ENCODE results near the gene DAAM1. TPM values are rescaled to one million over a fixed set of nuclear protein-coding genes. Genes with fewer than 3 reads are reported as not detected.

DAAM1 gene
- polyA plus RNA-seq, 3 donors: 10.1 to 20.2 (median 18.4) TPM

GRCh38 chr14:59210621-59211020 is 22.2 kb downstream of the DAAM1 start:
- no peak overlapping the region for H3K27ac ChIP-seq (ENCODE audit: low read depth, low read length)

- H3K27ac ChIP-seq (ENCODE audit: low read depth, low read length): no peak overlapping the region
- WGBS, 3 donors: 70 to 89% (median 86%) methylated on average over 7 of the region's 7 CpGs
These were observed 25.2 kb downstream of the DAAM1 start for GRCh38 chr14:59213368-59214315.

- no peak overlapping the region for H3K27ac ChIP-seq (ENCODE audit: low read depth, low read length)
- WGBS, 3 donors: 84 to 92% (median 92%) methylated on average over 3 of the region's 3 CpGs
These were observed 26.3 kb downstream of the DAAM1 start for GRCh38 chr14:59214702-59215302.

GRCh38 chr14:59215322-59215721 is 26.9 kb downstream of the DAAM1 start:
- H3K27ac ChIP-seq (ENCODE audit: low read depth, low read length): no peak overlapping the region
- WGBS, 3 donors: 6 to 47% (median 33%) methylated on average over 7 of the region's 7 CpGs

- WGBS, 3 donors: 51 to 94% (median 88%) methylated on average over 4 of the region's 4 CpGs
- no peak overlapping the region for H3K27ac ChIP-seq (ENCODE audit: low read depth, low read length)
These were observed 27.3 kb downstream of the DAAM1 start for GRCh38 chr14:59215757-59216156.

GRCh38 chr14:59217011-59217410 is 28.5 kb downstream of the DAAM1 start:
- no peak overlapping the region for H3K27ac ChIP-seq (ENCODE audit: low read depth, low read length)
- WGBS, 3 donors: 64 to 71% (median 68%) methylated on average over 1 of the region's 1 CpG

- H3K27ac ChIP-seq (ENCODE audit: low read depth, low read length): no peak overlapping the region
- WGBS, 3 donors: 85 to 97% (median 86%) methylated on average over 2 of the region's 2 CpGs
These were observed 33.1 kb downstream of the DAAM1 start for GRCh38 chr14:59221568-59221967.

GRCh38 chr14:59224341-59224740 is 35.9 kb downstream of the DAAM1 start:
- no peak overlapping the region for H3K27ac ChIP-seq (ENCODE audit: low read depth, low read length)
- whole genome bisulfite sequencing, 3 donors: 84 to 92% (median 92%) methylated on average over 3 of the region's 3 CpGs

- WGBS, 3 donors: 88 to 96% (median 96%) methylated on average over 2 of the region's 2 CpGs
- H3K27ac ChIP-seq (ENCODE audit: low read depth, low read length): no peak overlapping the region
These were observed 36.8 kb downstream of the DAAM1 start for GRCh38 chr14:59225281-59225680.

- WGBS, 3 donors: 51 to 85% (median 58%) methylated on average over 3 of the region's 3 CpGs
- H3K27ac ChIP-seq (ENCODE audit: low read depth, low read length): no peak overlapping the region
These were observed 40.0 kb downstream of the DAAM1 start for GRCh38 chr14:59228421-59228820.

- 81 to 86% (median 81%) methylated on average over 3 of the region's 3 CpGs for WGBS, 3 donors
- H3K27ac ChIP-seq (ENCODE audit: low read depth, low read length): no peak overlapping the region
These were observed 41.4 kb downstream of the DAAM1 start for GRCh38 chr14:59229653-59230406.

GRCh38 chr14:59236195-59236594 is 47.7 kb downstream of the DAAM1 start:
- no peak overlapping the region for H3K27ac ChIP-seq (ENCODE audit: low read depth, low read length)
- WGBS, 3 donors: 77 to 91% (median 82%) methylated on average over 4 of the region's 4 CpGs

GRCh38 chr14:59238216-59238615 is 49.7 kb downstream of the DAAM1 start:
- no peak overlapping the region for H3K27ac ChIP-seq (ENCODE audit: low read depth, low read length)
- WGBS, 3 donors: 69 to 82% (median 78%) methylated on average over 5 of the region's 5 CpGs

- H3K27ac ChIP-seq (ENCODE audit: low read depth, low read length): no peak overlapping the region
These were observed 50.6 kb downstream of the DAAM1 start for GRCh38 chr14:59239022-59239421.

- 95 to 98% (median 98%) methylated on average over 2 of the region's 2 CpGs for WGBS, 3 donors
- H3K27ac ChIP-seq (ENCODE audit: low read depth, low read length): no peak overlapping the region
These were observed 51.9 kb downstream of the DAAM1 start for GRCh38 chr14:59240356-59240755.

GRCh38 chr14:59241121-59241520 is 52.7 kb downstream of the DAAM1 start:
- no peak overlapping the region for H3K27ac ChIP-seq (ENCODE audit: low read depth, low read length)
- 45 to 79% (median 50%) methylated on average over 2 of the region's 2 CpGs for WGBS, 3 donors

- 76 to 100% (median 98%) methylated on average over 1 of the region's 1 CpG for WGBS, 3 donors
- H3K27ac ChIP-seq (ENCODE audit: low read depth, low read length): no peak overlapping the region
These were observed 54.7 kb downstream of the DAAM1 start for GRCh38 chr14:59243174-59243573.

- WGBS, 3 donors: 32 to 93% (median 89%) methylated on average over 2 of the region's 2 CpGs
- H3K27ac ChIP-seq (ENCODE audit: low read depth, low read length): no peak overlapping the region
These were observed 56.1 kb downstream of the DAAM1 start for GRCh38 chr14:59244581-59244980.

- no peak overlapping the region for H3K27ac ChIP-seq (ENCODE audit: low read depth, low read length)
- WGBS, 3 donors: 80 to 100% (median 94%) methylated on average over 1 of the region's 1 CpG
These were observed 57.4 kb downstream of the DAAM1 start for GRCh38 chr14:59245809-59246295.

Measured in adipose tissue (tissue), 3 donors.